Measurements from ENCODE around the gene FOS. TPM values are rescaled to one million over a fixed set of nuclear protein-coding genes. Genes with fewer than 3 reads are reported as not detected.
A peak's percentile ranks its signal among the peaks of the same experiment; 100 is the strongest.

Gene FOS
- total RNA-seq, 1 experiment from 2014 or later = 23.9 TPM

- no peak for TF ChIP-seq ZNF425 (CRISPR knock-in tag; conservative IDR thresholded peaks at IDR 0.05)
- peak; percentile 64; the same call in 1 of the 2 replicates for TF ChIP-seq TP53 (CRISPR knock-in tag; IDR thresholded peaks at IDR 0.05)
- no peak for TF ChIP-seq ATF1 (CRISPR knock-in tag; IDR thresholded peaks at IDR 0.05)
Observed at GRCh38 chr14:75278422-75279152, at the start of gene FOS (continued).

GRCh38 chr14:75229661-75230139 is 48.9 kb upstream of the FOS start:
- POLR2A ChIA-PET = no interaction called here

GRCh38 chr14:75230140-75230792 is 48.4 kb upstream of the FOS start:
- no peak overlapping the region for H3K27ac Mint-ChIP-seq
- no peak for TF ChIP-seq PRDM15 (CRISPR knock-in tag; IDR thresholded peaks at IDR 0.05)
- no peak for TF ChIP-seq NR1H2 (CRISPR knock-in tag; IDR thresholded peaks at IDR 0.05)
- no peak overlapping the region for H3K4me3 Mint-ChIP-seq
- ChIA-PET CTCF (interaction anchor here (0.8 kb wide), 1 partner anchor 11 kb away, joined by 4 read pairs; no protein-coding TSS in a partner anchor), POLR2A (no interaction called here)
- peaks cover 3% of the 10 kb centered on the region; the same call in 1 of the 2 replicates for H3K9me3 Mint-ChIP-seq
- ATAC-seq (peak; percentile 84), DNase-seq (ENCODE audit: low spot score) (no peak)
- no peaks in the 10 kb centered on the region; the same call in 1 of the 2 replicates for H3K27me3 Mint-ChIP-seq (ENCODE audit: low read depth)
- H3K4me1 Mint-ChIP-seq = peaks cover 27% of the 10 kb centered on the region
- no peaks in the 10 kb centered on the region for H3K36me3 Mint-ChIP-seq

More at GRCh38 chr14:75229661-75230139, 48.9 kb upstream of the FOS start:
- no peak overlapping the region for H3K4me3 Mint-ChIP-seq
- ATAC-seq = no peak
- DNase-seq (ENCODE audit: low spot score) = no peak
- TF ChIP-seq EMX1 (CRISPR knock-in tag; IDR thresholded peaks at IDR 0.05) (no peak), MLX (CRISPR knock-in tag; IDR thresholded peaks at IDR 0.05) (no peak), NFATC4 (CRISPR knock-in tag; IDR thresholded peaks at IDR 0.05) (no peak)
- peaks cover 3% of the 10 kb centered on the region; the same call in 1 of the 2 replicates for H3K9me3 Mint-ChIP-seq
- H3K27ac Mint-ChIP-seq = no peak overlapping the region
- no peaks in the 10 kb centered on the region for H3K36me3 Mint-ChIP-seq
- H3K27me3 Mint-ChIP-seq (ENCODE audit: low read depth) = no peaks in the 10 kb centered on the region; the same call in 1 of the 2 replicates
- CTCF ChIA-PET = interaction anchor here (0.8 kb wide), 1 partner anchor 11 kb away, joined by 4 read pairs; no protein-coding TSS in a partner anchor
- peaks cover 27% of the 10 kb centered on the region for H3K4me1 Mint-ChIP-seq

GRCh38 chr14:75231320-75231719 is 47.3 kb upstream of the FOS start:
- Mint-ChIP-seq H3K36me3 (no peaks in the 10 kb centered on the region), H3K4me3 (no peak overlapping the region)

More at GRCh38 chr14:75231320-75231719, 47.3 kb upstream of the FOS start:
- DNase-seq (ENCODE audit: low spot score) (no peak), ATAC-seq (no peak)
- POLR2A ChIA-PET = no interaction called here
- TF ChIP-seq JUN (CRISPR knock-in tag; IDR thresholded peaks at IDR 0.05) = no peak
- no peak for TF ChIP-seq ZNF232 (CRISPR knock-in tag; IDR thresholded peaks at IDR 0.05)
- TF ChIP-seq PRDM15 (CRISPR knock-in tag; IDR thresholded peaks at IDR 0.05) = no peak
- no peak for TF ChIP-seq ATF1 (CRISPR knock-in tag; IDR thresholded peaks at IDR 0.05)
- no peak for TF ChIP-seq ZNF671 (CRISPR knock-in tag; IDR thresholded peaks at IDR 0.05)
- peak overlapping the region; percentile 9; the same call in 1 of the 2 replicates for H3K27ac Mint-ChIP-seq
- CTCF ChIA-PET = interaction anchor here (0.7 kb wide), 1 partner anchor 8 kb away, joined by 3 read pairs; no protein-coding TSS in a partner anchor
- no peaks in the 10 kb centered on the region; the same call in 1 of the 2 replicates for H3K27me3 Mint-ChIP-seq (ENCODE audit: low read depth)
- H3K9me3 Mint-ChIP-seq = peaks cover 3% of the 10 kb centered on the region; the same call in 1 of the 2 replicates
- H3K4me1 Mint-ChIP-seq = peaks cover 27% of the 10 kb centered on the region

All from WTC11 (cell line).